Natural killer cell treated with Interleukin-12 subunit alpha and Interleukin-12 subunit beta and Interleukin-15 and Interleukin-18, amount 100 ng/mL, for 72 hours (primary cell): ENCODE measurements around the gene ETS2. TPM values are rescaled to one million over a fixed set of nuclear protein-coding genes. Genes with fewer than 3 reads are reported as not detected.

Source experiments
- ATAC-seq, 2 donors: fragments of 150-1000 bp; cut with Tn5 transposase in 1 of 2; sonication (Bioruptor Pico), chemical (Tn5 transposase) in 1 of 2; 2 replicates each; pipeline ENCODE4 v1.10.0; 2021
- DNase-seq: peaks from one replicate; pipeline ENCODE4 v3.0.0; 2022; ENCODE audit warnings: low spot score
- H3K27ac Mint-ChIP-seq, 2 donors: 1 replicate in 1 of 2; 2 replicates in 1 of 2; pipeline ENCODE4 v1.8.0; 2022; ENCODE audit warnings: mixed read lengths in 2 of 2, mild to moderate bottlenecking in 1 of 2, moderate library complexity in 1 of 2
- H3K27me3 Mint-ChIP-seq, 2 donors: 1 replicate in 1 of 2; 2 replicates in 1 of 2; pipeline ENCODE4 v1.8.0; 2022; ENCODE audit warnings: mixed read lengths in 2 of 2
- H3K36me3 Mint-ChIP-seq: one replicate; pipeline ENCODE4 v1.8.0; 2022; ENCODE audit warnings: mixed read lengths
- H3K4me1 Mint-ChIP-seq, 2 donors: 1 replicate in 1 of 2; 2 replicates in 1 of 2; pipeline ENCODE4 v1.8.0; 2022; ENCODE audit warnings: low read depth in 2 of 2, mixed read lengths in 2 of 2, mild to moderate bottlenecking in 1 of 2
- H3K4me3 Mint-ChIP-seq: one replicate; pipeline ENCODE4 v1.8.0; 2022; ENCODE audit warnings: mixed read lengths
- H3K9me3 Mint-ChIP-seq: 2 replicates; pipeline ENCODE4 v1.8.0; 2022; ENCODE audit warnings: mixed read lengths
- total RNA-seq, 2 donors: library from RNA; stranded (reverse); gene quantifications; one replicate each; pipeline ENCODE4 v1.2.3, GENCODE V29; 2022

ETS2 gene
- total RNA-seq, 2 donors from 2014 or later: 22.9 to 25.2 TPM

DNA sequence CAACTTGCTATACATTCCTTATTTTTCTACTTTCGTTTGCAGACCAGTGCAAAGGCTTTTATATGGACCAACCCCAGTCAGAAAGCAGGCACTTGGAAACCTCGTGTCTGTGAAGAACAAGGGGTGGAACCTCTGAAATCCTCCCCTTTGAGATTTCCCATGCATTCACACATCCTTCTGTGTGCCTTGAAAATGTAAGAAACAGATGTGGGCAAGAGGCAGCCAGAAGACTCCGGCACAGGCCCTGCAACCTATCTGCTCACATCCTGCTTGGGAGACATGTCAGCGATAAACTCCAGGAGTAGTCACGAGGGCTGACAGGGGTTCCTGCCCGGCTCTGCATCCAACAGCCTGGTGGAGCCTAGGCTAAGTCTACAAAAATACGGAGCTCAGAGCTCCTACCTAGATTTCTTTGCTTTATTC lies 42.5 kb downstream of the ETS2 start:
- H3K9me3 Mint-ChIP-seq: no peaks in the 10 kb centered on the region
- ATAC-seq (no peak), DNase-seq (no peak)
- H3K27me3 Mint-ChIP-seq: peaks cover 25 to 33% of the 10 kb centered on the region in 2 donors
- no peak overlapping the region for H3K4me3 Mint-ChIP-seq
- H3K36me3 Mint-ChIP-seq: no peaks in the 10 kb centered on the region
- H3K27ac Mint-ChIP-seq: no peak overlapping the region
- no peaks in the 10 kb centered on the region for H3K4me1 Mint-ChIP-seq

- no peaks in the 10 kb centered on the region for H3K36me3 Mint-ChIP-seq
- ATAC-seq: no peak
- H3K4me1 Mint-ChIP-seq: no peaks in the 10 kb centered on the region
- no peaks in the 10 kb centered on the region for H3K9me3 Mint-ChIP-seq
- no peak for DNase-seq
- H3K27ac Mint-ChIP-seq: no peak overlapping the region
- no peak overlapping the region for H3K4me3 Mint-ChIP-seq
- H3K27me3 Mint-ChIP-seq: peaks cover 29 to 46% of the 10 kb centered on the region in 2 donors
Observed at GRCh38 chr21:38849776-38850175, 44.0 kb downstream of the ETS2 start.

DNA sequence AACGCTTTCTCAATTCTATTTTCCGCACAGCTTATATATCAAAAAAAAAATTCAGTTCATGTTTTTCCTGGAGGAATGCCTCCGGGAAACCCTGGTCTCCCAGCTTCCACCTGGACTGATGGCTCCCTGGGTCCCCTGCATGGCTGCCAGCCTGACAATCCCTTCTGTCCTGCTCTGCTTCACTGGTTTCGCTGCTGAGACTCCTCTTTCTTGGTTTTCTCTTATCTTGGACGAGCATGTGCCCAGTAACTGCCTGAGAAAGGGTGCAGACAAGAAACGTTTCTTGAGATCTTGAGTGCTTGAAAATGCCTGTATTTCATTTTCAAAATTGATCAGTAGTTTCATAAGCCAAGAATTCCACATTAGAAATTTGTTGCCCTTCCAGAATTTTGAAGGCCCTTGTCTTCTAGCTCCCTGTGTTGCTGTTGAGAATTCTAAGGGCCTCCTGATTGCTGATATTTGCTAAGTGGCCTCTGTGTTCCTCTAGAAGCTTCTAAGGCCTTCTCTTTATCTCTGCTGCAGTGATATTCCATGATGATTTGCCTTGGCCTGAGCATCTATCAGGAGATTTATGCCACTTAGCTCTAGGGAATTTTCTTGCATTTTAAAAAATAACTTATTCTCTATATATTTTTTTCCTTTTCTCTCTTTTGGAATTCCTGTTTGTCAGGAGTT lies 44.7 kb downstream of the ETS2 start:
- H3K27me3 Mint-ChIP-seq: peaks cover 30 to 48% of the 10 kb centered on the region in 2 donors

GRCh38 chr21:38851101-38851500 lies 45.4 kb downstream of the ETS2 start:
- ATAC-seq (no peak), DNase-seq (no peak)
- no peaks in the 10 kb centered on the region for H3K4me1 Mint-ChIP-seq
- H3K36me3 Mint-ChIP-seq: no peaks in the 10 kb centered on the region
- no peak overlapping the region for H3K27ac Mint-ChIP-seq
- H3K27me3 Mint-ChIP-seq: peaks cover 30 to 52% of the 10 kb centered on the region in 2 donors
- no peak overlapping the region for H3K4me3 Mint-ChIP-seq
- H3K9me3 Mint-ChIP-seq: no peaks in the 10 kb centered on the region

More for the DNA sequence above, 44.7 kb downstream of the ETS2 start:
- no peaks in the 10 kb centered on the region for H3K9me3 Mint-ChIP-seq
- no peaks in the 10 kb centered on the region for H3K4me1 Mint-ChIP-seq
- no peak overlapping the region for H3K4me3 Mint-ChIP-seq
- no peaks in the 10 kb centered on the region for H3K36me3 Mint-ChIP-seq
- no peak overlapping the region for H3K27ac Mint-ChIP-seq
- ATAC-seq (no peak), DNase-seq (no peak)

DNA sequence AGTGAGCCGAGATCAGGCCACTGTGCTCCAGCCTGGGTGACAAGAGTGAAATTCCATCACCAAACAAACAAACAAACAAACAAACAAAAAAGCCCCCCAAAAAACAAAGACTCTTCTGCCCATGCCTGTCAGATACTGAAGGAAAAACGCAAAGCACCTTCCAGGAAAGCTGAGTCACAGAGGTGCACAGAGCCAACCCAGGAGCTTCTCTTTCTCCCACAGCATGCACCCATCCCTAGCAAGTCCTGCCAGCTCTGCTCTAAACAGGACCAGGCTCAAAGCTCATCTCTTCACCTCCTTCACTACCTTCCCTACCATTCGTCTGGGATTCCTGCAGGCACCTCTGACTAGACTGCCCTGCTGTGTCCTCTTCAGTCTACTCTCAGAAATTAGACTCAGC lies 46.5 kb downstream of the ETS2 start:
- no peak for ATAC-seq
- no peak for DNase-seq
- H3K27me3 Mint-ChIP-seq: peaks cover 32 to 54% of the 10 kb centered on the region in 2 donors
- H3K4me3 Mint-ChIP-seq: no peak overlapping the region
- no peaks in the 10 kb centered on the region for H3K4me1 Mint-ChIP-seq
- H3K36me3 Mint-ChIP-seq: no peaks in the 10 kb centered on the region
- H3K9me3 Mint-ChIP-seq: no peaks in the 10 kb centered on the region
- H3K27ac Mint-ChIP-seq: no peak overlapping the region

- DNase-seq (no peak), ATAC-seq (no peak)
- Mint-ChIP-seq H3K9me3 (no peaks in the 10 kb centered on the region), H3K27ac (no peak overlapping the region), H3K4me3 (no peak overlapping the region), H3K4me1 (no peaks in the 10 kb centered on the region), H3K27me3 (peaks cover 33 to 56% of the 10 kb centered on the region in 2 donors), H3K36me3 (no peaks in the 10 kb centered on the region)
Observed at GRCh38 chr21:38852708-38853107, 47.0 kb downstream of the ETS2 start.

- Mint-ChIP-seq H3K4me3 (no peak overlapping the region), H3K27me3 (peaks cover 37 to 61% of the 10 kb centered on the region in 2 donors), H3K9me3 (no peaks in the 10 kb centered on the region), H3K4me1 (no peaks in the 10 kb centered on the region), H3K36me3 (no peaks in the 10 kb centered on the region), H3K27ac (no peak overlapping the region)
- no peak for DNase-seq
- ATAC-seq: peak in 1 of 2 donors; percentile 52
Observed at GRCh38 chr21:38853421-38853919, 47.7 kb downstream of the ETS2 start.

DNA sequence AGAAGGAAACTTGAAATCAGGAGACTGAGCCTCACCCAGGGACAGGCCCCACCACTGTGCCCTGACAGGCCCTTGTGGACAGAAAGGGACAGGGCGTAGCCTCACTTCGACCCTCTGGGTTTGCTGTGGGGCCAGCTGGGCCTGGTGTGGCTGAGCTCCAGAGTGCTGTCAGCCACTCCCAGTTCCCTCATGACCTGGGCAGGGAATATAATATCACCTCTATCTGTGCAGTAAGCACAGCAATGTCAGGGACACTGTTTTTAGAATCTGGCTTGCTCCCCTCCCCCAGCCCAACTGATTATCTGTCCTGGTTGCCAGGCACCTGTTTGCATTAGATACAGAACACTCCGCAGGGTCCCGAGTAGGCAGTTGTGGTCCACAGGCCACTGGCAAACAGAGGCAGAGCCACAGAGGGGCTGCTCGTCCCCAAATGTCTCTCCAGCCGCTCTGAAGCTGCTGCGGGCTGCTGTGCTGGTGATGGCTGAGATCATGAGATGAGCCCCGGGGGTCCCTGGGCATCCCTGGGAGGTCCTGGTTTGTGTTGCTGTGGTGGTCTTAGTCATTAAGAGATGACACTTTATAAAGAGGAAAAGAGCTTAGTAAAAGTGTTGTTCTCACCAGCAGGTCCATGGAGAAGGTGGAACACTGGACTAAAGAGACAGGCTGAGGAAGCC lies 51.6 kb downstream of the ETS2 start:
- Mint-ChIP-seq H3K9me3 (no peaks in the 10 kb centered on the region), H3K4me3 (no peak overlapping the region), H3K4me1 (peaks cover 0 to 5% of the 10 kb centered on the region in 2 donors), H3K36me3 (no peaks in the 10 kb centered on the region), H3K27me3 (peaks cover 39 to 59% of the 10 kb centered on the region in 2 donors), H3K27ac (no peak overlapping the region)
- ATAC-seq (peak in 1 of 2 donors; percentile 48), DNase-seq (no peak)

DNA sequence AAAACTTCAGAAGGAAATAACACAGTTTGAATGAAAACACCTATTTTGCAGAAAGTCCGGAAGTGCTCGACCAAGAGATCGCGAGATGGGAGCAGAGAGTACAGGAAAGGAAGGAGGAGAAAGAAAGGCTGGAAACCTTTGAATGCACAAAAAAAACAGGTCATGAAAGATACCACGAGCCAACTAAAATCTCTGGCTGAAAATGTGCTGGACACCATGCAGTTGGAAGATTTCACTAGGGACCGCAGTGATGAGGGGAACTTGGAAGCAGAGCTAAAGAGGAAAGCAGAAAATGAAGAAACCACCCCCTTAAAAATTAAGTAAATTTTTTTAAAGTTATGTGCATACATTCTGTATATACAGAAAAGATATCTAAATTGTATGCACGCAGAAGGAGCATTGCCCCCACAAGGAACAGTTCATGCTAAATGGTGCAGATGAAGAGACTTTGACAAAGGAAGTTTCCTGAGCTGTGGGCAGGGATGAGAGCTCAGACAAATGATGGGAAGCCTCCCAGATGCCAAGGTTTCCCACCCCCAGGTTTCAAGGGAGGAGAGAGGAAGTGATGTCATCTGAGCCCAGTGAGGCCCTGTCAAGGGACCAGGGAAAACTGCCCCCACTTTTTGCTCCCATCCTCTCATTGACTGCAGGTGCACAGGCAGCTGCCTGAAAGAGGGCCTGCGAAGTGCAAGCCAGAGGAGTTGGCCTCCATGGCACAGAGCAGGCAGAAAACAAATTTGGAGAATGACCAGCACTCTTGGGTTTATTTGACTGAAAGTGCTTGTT lies 52.5 kb downstream of the ETS2 start:
- Mint-ChIP-seq H3K27ac (peak overlapping the region in 1 of 2 donors; percentile 22), H3K4me3 (no peak overlapping the region), H3K36me3 (no peaks in the 10 kb centered on the region), H3K27me3 (peaks cover 36 to 53% of the 10 kb centered on the region in 2 donors), H3K9me3 (no peaks in the 10 kb centered on the region), H3K4me1 (peaks cover 0 to 10% of the 10 kb centered on the region in 2 donors)
- ATAC-seq (no peak), DNase-seq (no peak)

GRCh38 chr21:38858812-38859205 lies 53.1 kb downstream of the ETS2 start:
- Mint-ChIP-seq H3K36me3 (no peaks in the 10 kb centered on the region), H3K4me3 (no peak overlapping the region), H3K4me1 (peaks cover 0 to 10% of the 10 kb centered on the region in 2 donors), H3K27me3 (peaks cover 37 to 50% of the 10 kb centered on the region in 2 donors), H3K9me3 (no peaks in the 10 kb centered on the region), H3K27ac (peak overlapping the region in 1 of 2 donors; percentile 22)
- DNase-seq (no peak), ATAC-seq (no peak)

DNA sequence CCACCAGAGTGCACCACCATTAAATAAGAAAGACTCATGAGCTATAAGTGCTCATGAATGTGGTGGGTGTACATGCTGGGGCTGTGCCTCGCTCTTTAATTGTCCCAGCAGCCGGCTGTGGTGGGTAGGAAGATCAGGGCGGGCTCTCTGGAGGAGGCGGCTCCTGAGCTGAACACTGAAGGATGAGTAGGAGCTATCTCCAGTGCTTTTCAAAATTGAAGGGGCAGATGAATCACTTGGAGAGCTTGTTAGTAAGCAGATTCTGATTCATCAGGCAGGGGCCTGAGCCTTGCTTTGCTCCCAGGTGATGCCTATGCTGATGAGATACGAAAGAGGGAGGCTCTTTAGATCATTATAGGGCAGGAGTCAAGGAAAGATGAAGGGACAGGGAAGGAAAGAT lies 54.1 kb downstream of the ETS2 start:
- DNase-seq: no peak
- Mint-ChIP-seq H3K27me3 (peaks cover 36 to 46% of the 10 kb centered on the region in 2 donors), H3K27ac (no peak overlapping the region), H3K9me3 (no peaks in the 10 kb centered on the region), H3K36me3 (no peaks in the 10 kb centered on the region), H3K4me1 (peaks cover 0 to 10% of the 10 kb centered on the region in 2 donors), H3K4me3 (no peak overlapping the region)
- no peak for ATAC-seq

GRCh38 chr21:38861056-38861455 lies 55.3 kb downstream of the ETS2 start:
- peaks cover 41 to 52% of the 10 kb centered on the region in 2 donors for H3K27me3 Mint-ChIP-seq
- no peaks in the 10 kb centered on the region for H3K9me3 Mint-ChIP-seq
- peaks cover 0 to 10% of the 10 kb centered on the region in 2 donors for H3K4me1 Mint-ChIP-seq
- DNase-seq (no peak), ATAC-seq (no peak)
- no peak overlapping the region for H3K27ac Mint-ChIP-seq
- no peaks in the 10 kb centered on the region for H3K36me3 Mint-ChIP-seq
- H3K4me3 Mint-ChIP-seq: no peak overlapping the region

DNA sequence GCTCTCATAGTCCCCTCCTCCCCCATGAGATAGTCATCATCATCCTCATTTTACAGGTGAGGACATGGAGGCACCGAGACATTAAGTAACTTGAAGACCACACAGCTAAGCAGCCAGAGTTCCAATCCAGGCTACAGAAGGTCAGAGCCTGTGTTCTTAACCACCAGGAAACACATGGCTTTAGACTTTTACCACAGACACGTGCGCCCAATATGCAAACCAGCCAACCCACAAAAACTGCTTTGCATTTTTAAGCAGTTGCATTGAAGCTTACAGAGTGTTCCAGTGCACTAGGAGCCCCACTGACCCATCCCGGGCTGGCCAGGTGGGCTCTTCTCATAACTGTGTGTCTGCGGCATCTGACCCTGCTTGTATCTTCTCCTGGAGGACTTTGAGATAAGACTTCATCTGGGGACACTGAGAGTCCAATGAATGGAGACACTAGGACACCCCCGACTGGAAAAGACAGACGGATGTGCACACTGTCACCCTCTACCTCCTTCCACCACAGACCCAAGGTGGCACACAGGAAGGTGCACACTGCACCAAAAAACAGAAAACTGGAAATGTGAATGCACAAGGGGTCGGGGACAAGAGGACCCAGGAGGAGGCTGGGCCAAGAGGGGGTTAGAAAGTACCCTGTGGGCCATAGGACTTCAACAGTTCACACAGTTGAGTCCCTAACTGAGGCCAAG lies 56.4 kb downstream of the ETS2 start:
- no peak overlapping the region for H3K27ac Mint-ChIP-seq
- peaks cover 0 to 10% of the 10 kb centered on the region in 2 donors for H3K4me1 Mint-ChIP-seq
- peaks cover 40 to 52% of the 10 kb centered on the region in 2 donors for H3K27me3 Mint-ChIP-seq
- no peaks in the 10 kb centered on the region for H3K36me3 Mint-ChIP-seq
- no peak for DNase-seq
- peak; percentile 4 to 52 for ATAC-seq
- no peaks in the 10 kb centered on the region for H3K9me3 Mint-ChIP-seq
- no peak overlapping the region for H3K4me3 Mint-ChIP-seq
